Fibroblast of skin of back (primary cell): ENCODE data around the gene FAM118A.

Source experiments
- DNase-seq: peaks from one replicate; pipeline ENCODE4 v3.0.0-alpha.2; 2013

The FAM118A gene

DNA sequence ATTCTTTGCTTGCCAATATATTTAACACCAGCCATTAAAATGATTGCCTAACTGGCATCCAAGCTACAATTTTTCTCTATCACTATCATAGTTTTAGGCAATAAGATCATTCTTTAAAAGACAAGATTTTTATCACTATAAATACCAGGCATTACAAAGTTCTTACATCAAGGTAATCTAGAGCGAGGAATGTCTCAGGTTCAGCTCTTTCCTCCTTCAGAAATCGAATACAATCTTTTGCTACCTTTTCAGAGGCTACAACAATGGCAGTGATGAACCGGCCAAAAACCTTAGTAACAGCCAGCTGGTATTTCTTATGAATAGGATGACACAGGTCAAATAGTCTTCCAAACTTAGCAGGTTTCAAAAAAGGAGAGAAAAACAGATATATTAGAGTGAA, 79.8 kb downstream of the FAM118A start:
- no peak for DNase-seq
